ENCODE data around the gene CALU.

Gene CALU

DNA sequence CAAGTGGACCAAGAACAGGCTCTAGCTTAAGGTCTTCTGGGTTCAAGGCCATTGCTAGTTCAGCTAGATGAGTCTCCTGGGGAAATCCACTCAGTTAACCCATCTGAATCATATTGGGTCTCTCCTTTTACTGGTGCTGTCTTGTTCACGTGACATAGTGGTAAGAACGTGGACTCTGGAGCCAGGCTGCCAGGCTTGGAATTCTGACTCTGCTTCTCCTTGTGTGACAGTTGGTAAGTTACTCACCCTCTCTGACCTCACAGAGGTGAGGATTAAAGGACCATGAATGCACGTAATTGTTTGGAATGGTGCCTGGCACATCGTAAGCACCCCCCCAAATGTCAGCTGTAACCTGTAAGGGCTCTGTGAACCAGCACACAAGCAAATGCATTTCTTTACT, 9.7 kb upstream of the CALU start:
- DNase-seq (ENCODE audit: low read depth), result no peak
- TF ChIP-seq, protein P1, sequence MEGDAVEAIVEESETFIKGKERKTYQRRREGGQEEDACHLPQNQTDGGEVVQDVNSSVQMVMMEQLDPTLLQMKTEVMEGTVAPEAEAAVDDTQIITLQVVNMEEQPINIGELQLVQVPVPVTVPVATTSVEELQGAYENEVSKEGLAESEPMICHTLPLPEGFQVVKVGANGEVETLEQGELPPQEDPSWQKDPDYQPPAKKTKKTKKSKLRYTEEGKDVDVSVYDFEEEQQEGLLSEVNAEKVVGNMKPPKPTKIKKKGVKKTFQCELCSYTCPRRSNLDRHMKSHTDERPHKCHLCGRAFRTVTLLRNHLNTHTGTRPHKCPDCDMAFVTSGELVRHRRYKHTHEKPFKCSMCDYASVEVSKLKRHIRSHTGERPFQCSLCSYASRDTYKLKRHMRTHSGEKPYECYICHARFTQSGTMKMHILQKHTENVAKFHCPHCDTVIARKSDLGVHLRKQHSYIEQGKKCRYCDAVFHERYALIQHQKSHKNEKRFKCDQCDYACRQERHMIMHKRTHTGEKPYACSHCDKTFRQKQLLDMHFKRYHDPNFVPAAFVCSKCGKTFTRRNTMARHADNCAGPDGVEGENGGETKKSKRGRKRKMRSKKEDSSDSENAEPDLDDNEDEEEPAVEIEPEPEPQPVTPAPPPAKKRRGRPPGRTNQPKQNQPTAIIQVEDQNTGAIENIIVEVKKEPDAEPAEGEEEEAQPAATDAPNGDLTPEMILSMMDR (IDR thresholded peaks at IDR 0.05; ENCODE audit: low read length, missing control alignments), result no peak
- H3K4me3 ChIP-seq (replicated peaks; ENCODE audit: low read depth, low read length), result no peak overlapping the region

DNA sequence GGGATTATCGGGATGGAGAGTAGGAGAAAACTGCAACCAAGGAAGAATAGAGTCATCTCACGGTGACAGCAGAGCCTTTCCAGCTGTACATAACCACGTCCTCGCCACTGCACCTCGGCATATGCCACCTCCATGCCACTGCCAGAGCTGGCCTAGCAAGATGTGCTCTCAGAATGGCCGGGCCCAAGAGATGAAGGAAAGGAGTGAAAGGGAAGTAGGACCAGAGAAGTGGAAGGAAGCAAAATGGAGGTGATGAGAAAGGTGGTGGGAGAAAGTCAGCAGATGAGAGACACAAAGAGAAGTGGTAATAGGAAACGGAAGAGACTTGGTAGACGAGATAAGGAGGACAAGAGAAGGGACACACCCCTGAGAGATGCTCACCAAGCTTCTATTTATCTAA, 8.0 kb upstream of the CALU start:
- DNase-seq (ENCODE audit: low read depth), result no peak
- TF ChIP-seq, protein P1 (IDR thresholded peaks at IDR 0.05; ENCODE audit: low read length, missing control alignments), result no peak
- no peak overlapping the region for H3K4me3 ChIP-seq (replicated peaks; ENCODE audit: low read depth, low read length)

DNA sequence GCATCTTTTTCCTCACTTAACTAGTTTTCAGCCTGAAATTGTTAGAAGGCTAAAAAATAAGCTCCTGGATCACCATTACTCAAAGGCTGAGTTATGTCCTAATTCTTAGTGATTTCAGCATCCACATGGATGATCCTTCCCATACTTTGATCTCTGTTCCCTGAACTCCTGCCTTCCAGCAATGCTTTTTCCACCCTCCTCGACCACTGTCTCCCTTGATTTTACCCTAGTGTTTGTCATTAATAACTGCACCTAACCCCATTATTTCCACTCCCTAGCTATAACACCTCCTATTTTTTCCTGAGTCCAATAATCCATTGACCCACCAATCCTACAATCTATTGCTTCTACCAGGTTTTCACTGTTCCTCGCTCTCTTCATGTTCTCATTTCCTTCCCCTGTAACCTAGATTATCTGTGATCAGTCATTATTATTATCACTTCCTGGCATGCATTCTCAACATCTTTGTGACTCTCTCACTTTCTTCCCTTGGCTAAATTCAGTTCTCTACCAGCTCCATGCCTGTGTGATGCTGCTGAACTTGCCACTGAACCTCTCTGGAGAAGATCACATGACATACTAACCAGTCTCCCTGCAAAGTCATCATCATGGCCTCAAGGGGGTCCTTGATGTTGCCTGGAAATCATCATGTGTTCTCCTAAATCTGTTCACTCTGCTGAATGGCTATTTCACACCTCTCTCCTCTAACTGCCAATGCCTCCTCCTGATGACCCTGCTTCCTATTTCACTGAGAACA, 6.5 kb upstream of the CALU start:
- no peak overlapping the region for H3K4me3 ChIP-seq (replicated peaks; ENCODE audit: low read depth, low read length)
- TF ChIP-seq, protein P1 (IDR thresholded peaks at IDR 0.05; ENCODE audit: low read length, missing control alignments), result no peak
- DNase-seq (ENCODE audit: low read depth), result no peak

DNA sequence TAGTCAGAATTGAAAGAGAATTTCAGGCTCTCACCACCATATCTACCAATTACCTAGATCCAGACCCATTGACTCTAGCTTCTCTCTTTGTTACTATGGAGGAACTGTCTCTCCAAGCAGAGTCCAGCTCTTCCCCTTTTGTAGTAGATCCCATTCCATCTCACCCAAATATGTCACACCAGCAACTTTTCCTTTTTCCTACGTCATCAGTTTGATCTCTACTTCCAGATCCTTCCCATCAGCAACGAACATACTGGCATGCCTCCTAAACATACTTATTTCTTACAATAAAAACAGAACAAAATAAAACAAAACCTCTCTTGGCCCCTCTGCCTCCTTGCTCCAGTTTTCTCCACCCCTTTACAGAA, 5.9 kb upstream of the CALU start:
- TF ChIP-seq, protein P1 (IDR thresholded peaks at IDR 0.05; ENCODE audit: low read length, missing control alignments), result no peak
- H3K4me3 ChIP-seq (replicated peaks; ENCODE audit: low read depth, low read length), result no peak overlapping the region
- no peak for DNase-seq (ENCODE audit: low read depth)

DNA sequence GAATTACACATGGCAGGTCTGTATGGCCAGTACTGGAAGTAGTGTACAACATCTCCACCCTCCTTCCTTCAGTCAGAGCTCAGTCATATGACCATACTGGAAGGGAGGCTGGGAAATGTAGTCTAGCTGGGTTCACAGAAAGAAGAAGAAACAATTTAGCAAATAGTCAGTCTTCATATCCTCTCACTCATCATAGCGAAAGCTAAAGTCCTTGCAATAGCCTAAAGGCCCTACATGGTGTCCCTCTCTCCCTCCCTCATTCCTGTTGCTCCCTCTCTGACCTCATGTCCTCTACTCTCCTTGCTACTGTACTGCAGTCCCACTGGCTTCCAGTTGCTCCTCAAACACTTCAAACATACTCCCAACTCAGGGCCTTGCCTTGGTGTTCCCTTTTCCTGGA, 4.3 kb upstream of the CALU start:
- no peak for DNase-seq (ENCODE audit: low read depth)
- no peak overlapping the region for H3K4me3 ChIP-seq (replicated peaks; ENCODE audit: low read depth, low read length)
- TF ChIP-seq, protein P1 (IDR thresholded peaks at IDR 0.05; ENCODE audit: low read length, missing control alignments), result no peak

DNA sequence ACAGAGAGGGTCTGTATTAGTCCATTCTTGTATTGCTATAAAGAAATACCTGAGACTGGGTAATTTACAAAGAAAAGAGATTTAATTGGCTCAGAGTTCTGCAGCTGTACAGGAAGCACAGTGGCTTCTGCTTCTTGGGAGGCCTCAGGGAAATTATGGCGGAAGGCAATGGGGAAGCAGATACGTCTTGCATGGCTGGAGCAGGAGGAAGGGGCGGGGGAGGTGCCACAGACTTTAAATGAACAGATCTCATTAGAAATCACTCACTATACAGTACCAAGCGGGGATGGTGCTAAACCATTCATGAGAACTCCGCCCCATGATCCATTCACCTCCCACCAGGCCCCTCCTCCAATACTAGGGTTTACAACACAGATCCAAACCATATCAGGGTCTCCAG, 3.7 kb upstream of the CALU start:
- no peak overlapping the region for H3K4me3 ChIP-seq (replicated peaks; ENCODE audit: low read depth, low read length)
- TF ChIP-seq, protein P1 (IDR thresholded peaks at IDR 0.05; ENCODE audit: low read length, missing control alignments), result no peak
- DNase-seq (ENCODE audit: low read depth), result no peak

DNA sequence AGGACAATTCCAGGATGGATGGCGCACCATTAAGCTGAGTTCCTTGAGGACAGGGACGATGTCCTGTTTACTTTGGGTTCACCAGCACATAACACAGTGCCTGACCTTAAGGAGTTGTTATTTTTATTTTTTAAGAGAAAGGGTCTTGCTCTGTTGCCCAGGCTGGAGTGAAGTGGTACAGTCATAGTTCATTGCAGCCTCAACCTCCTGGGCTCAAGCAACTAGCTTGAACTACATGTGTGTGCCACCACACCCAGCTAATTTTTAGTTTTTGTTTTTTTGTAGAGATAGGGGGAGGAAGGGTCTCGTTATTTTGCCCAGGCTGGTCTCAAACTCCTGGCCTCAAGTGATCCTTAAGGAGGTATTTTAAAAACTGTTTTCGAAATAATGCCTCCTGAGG, 1.7 kb upstream of the CALU start:
- TF ChIP-seq, protein P1 (IDR thresholded peaks at IDR 0.05; ENCODE audit: low read length, missing control alignments), result no peak
- DNase-seq (ENCODE audit: low read depth), result no peak
- no peak overlapping the region for H3K4me3 ChIP-seq (replicated peaks; ENCODE audit: low read depth, low read length)

All from fibroblast of pulmonary artery (primary cell).